ENCODE data around the gene ZBTB32.

GRCh38 chr19:35675589-35676140 is 28.7 kb upstream of the ZBTB32 start:
- TF ChIP-seq EZH2 (IDR thresholded peaks at IDR 0.05) (no peak), POLR2AphosphoS5 (IDR thresholded peaks at IDR 0.05; ENCODE audit: borderline replicate concordance, low read depth, low read length) (no peak), FOXP2 (optimal IDR thresholded peaks at IDR 0.05; ENCODE audit: control extremely low read depth, extremely low read length, insufficient read depth) (no peak)
